Natural killer cell (primary cell): ENCODE results near the gene PCDH9. TPM values are rescaled to one million over a fixed set of nuclear protein-coding genes. Genes with fewer than 3 reads are reported as not detected.

ENCODE experiments used
- ATAC-seq, 3 donors: fragments of 150-1000 bp in 2 of 3; fragments of 200-7000 bp in 1 of 3; cut with Tn5 transposase; 1 replicate in 1 of 3; 2 replicates in 2 of 3; pipeline ENCODE4 v1.10.0; 2021; ENCODE audit warnings: mild to moderate bottlenecking in 2 of 3, moderate library complexity in 2 of 3
- DNase-seq, 2 donors: peaks; one replicate each; pipeline versions ENCODE4 v3.0.0 to v3.0.0-alpha.2; 2013 to 2021; ENCODE audit warnings: mixed read lengths in 1 of 2
- H3K27ac ChIP-seq: one replicate; pipeline ENCODE4 v1.5.1; 2013; ENCODE audit warnings: mild to moderate bottlenecking, low read length
- H3K27me3 ChIP-seq: one replicate; pipeline ENCODE4 v1.6.1; 2013; ENCODE audit warnings: low read length; ENCODE audit not compliant: control insufficient read depth, insufficient read depth
- H3K36me3 ChIP-seq: one replicate; pipeline ENCODE4 v1.6.1; 2013; ENCODE audit warnings: low read length; ENCODE audit not compliant: control insufficient read depth, insufficient read depth
- H3K4me1 ChIP-seq: one replicate; pipeline ENCODE4 v1.6.1; 2013; ENCODE audit warnings: low read length; ENCODE audit not compliant: control insufficient read depth, insufficient read depth
- H3K4me3 ChIP-seq: one replicate; pipeline ENCODE4 v1.5.1; 2013; ENCODE audit warnings: low read length
- H3K9me3 ChIP-seq: one replicate; pipeline ENCODE4 v1.6.1; 2013; ENCODE audit warnings: low read length; ENCODE audit not compliant: control insufficient read depth, insufficient read depth
- H3K27ac Mint-ChIP-seq, 2 donors: one replicate each; pipeline ENCODE4 v1.8.0; 2022; ENCODE audit warnings: mild to moderate bottlenecking in 2 of 2, mixed read lengths in 2 of 2, moderate library complexity in 1 of 2
- H3K27me3 Mint-ChIP-seq, 2 donors: one replicate each; pipeline ENCODE4 v1.8.0; 2022; ENCODE audit warnings: low read depth in 2 of 2, mixed read lengths in 2 of 2
- H3K36me3 Mint-ChIP-seq: one replicate; pipeline ENCODE4 v1.8.0; 2022; ENCODE audit warnings: mixed read lengths
- H3K4me1 Mint-ChIP-seq, 2 donors: one replicate each; pipeline ENCODE4 v1.8.0; 2022; ENCODE audit warnings: mixed read lengths in 2 of 2
- H3K4me3 Mint-ChIP-seq: one replicate; pipeline ENCODE4 v1.8.0; 2022; ENCODE audit warnings: mild to moderate bottlenecking, moderate library complexity, mixed read lengths
- H3K9me3 Mint-ChIP-seq, 2 donors: one replicate each; pipeline ENCODE4 v1.8.0; 2022; ENCODE audit warnings: mixed read lengths in 2 of 2
- WGBS: methylation state at CpG from one replicate; pipeline ENCODE4 v1.1.7; 2013; ENCODE audit warnings: missing lambda C conversion rate; ENCODE audit not compliant: insufficient coverage; 5-methylcytosine and 5-hydroxymethylcytosine counted together
- intact Hi-C: fragments of 100-400 bp; cut with micrococcal nuclease; formaldehyde crosslinking; loops from one replicate; pipeline ENCODE4 v1.14.2; 2022
- total RNA-seq, 4 donors: library from RNA; stranded (reverse); fragments of 120-200 nt in 1 of 4; gene quantifications; one replicate each; pipeline versions ENCODE4 v1.2.3 to v1.2.4, GENCODE V29; 2013 to 2022
- TF ChIP-seq, protein P1 (sequence below): fragments of 200-600 bp; IDR thresholded peaks from one replicate; pipeline ENCODE4 v1.8.0; 2022; ENCODE audit warnings: antibody characterized with exemption

The PCDH9 gene
- total RNA-seq, 3 donors from 2014 or later (not counting 1 experiment from before 2014, with no cell fraction given), result 0.43 to 1.5 (median 0.68) TPM

GRCh38 chr13:67183151-67183550 is 47.0 kb downstream of the PCDH9 start:
- WGBS, result no CpG with 5 or more reads among the region's 1 CpG
- ATAC-seq (no peak), DNase-seq (no peak)
- intact Hi-C loops, result no loop called here
- H3K9me3 Mint-ChIP-seq, result peaks cover 0 to 3% of the 10 kb centered on the region in 2 donors
- Histone ChIP-seq H3K4me3 (no peak overlapping the region), H3K9me3 (no peaks in the 10 kb centered on the region), H3K4me1 (no peaks in the 10 kb centered on the region), H3K27ac (no peak overlapping the region), H3K27me3 (no peaks in the 10 kb centered on the region), H3K36me3 (no peaks in the 10 kb centered on the region)
- no peaks in the 10 kb centered on the region for H3K36me3 Mint-ChIP-seq
- TF ChIP-seq, protein P1, sequence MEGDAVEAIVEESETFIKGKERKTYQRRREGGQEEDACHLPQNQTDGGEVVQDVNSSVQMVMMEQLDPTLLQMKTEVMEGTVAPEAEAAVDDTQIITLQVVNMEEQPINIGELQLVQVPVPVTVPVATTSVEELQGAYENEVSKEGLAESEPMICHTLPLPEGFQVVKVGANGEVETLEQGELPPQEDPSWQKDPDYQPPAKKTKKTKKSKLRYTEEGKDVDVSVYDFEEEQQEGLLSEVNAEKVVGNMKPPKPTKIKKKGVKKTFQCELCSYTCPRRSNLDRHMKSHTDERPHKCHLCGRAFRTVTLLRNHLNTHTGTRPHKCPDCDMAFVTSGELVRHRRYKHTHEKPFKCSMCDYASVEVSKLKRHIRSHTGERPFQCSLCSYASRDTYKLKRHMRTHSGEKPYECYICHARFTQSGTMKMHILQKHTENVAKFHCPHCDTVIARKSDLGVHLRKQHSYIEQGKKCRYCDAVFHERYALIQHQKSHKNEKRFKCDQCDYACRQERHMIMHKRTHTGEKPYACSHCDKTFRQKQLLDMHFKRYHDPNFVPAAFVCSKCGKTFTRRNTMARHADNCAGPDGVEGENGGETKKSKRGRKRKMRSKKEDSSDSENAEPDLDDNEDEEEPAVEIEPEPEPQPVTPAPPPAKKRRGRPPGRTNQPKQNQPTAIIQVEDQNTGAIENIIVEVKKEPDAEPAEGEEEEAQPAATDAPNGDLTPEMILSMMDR, result no peak
- H3K27me3 Mint-ChIP-seq, result no peaks in the 10 kb centered on the region
- H3K27ac Mint-ChIP-seq, result no peak overlapping the region
- no peak overlapping the region for H3K4me3 Mint-ChIP-seq
- no peaks in the 10 kb centered on the region for H3K4me1 Mint-ChIP-seq

DNA sequence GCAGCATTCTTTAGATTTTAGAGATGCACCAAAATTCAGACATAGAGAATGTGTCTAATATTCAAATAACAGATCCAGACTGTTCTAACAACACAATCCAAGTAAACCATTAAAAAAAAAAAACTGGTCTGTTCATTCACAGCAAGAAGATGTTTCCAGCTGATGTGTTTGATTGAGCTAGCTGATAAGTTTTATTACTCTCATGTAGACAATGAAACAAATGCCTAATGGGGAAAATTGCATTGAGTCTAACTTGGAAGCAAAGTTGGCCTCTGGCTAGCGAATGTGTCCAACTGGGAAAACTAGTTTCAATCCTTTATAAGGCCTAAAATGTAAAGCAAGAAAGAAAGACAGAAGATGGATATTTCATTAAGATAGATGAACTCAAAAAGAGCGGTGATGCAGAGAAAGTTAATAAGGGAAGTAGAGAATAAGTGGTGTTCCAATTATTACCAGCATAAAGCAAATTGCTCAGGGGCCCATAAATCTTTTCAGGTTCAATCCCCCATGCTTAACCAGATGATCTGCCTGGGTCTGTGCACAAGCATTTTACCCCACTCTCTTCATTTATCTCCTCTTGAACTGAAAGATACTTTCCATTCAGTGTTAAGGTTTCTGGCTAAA is 54.2 kb downstream of the PCDH9 start:
- Histone ChIP-seq H3K27ac (no peak overlapping the region), H3K9me3 (no peaks in the 10 kb centered on the region), H3K4me3 (no peak overlapping the region), H3K4me1 (no peaks in the 10 kb centered on the region), H3K36me3 (no peaks in the 10 kb centered on the region), H3K27me3 (no peaks in the 10 kb centered on the region)
- Mint-ChIP-seq H3K4me1 (no peaks in the 10 kb centered on the region), H3K27ac (no peak overlapping the region), H3K4me3 (no peak overlapping the region), H3K27me3 (no peaks in the 10 kb centered on the region), H3K36me3 (no peaks in the 10 kb centered on the region), H3K9me3 (peaks cover 0 to 8% of the 10 kb centered on the region in 2 donors)
- intact Hi-C loops, result no loop called here
- no peak for DNase-seq
- ATAC-seq, result no peak
- 86% methylated on average over 2 of the region's 2 CpGs for WGBS
- TF ChIP-seq, protein P1, result no peak

DNA sequence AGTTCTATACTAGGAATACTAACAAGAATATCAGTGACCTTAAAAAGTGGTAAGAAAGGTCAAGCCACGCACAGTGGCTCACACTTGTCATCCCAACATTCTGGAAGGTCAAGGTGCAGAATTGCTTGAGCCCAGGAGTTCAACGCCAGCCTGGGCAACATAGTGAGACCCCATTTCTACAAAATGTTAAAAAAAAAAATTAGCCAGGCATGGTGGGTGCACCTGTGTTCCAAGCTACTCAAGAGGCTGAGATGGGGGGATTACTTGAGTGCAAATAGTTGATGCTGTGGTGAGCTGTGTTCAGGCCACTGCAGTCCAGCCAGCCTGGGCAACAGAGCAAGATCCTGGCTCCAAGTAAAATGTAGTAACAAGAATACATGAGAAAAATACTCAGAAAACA is 61.8 kb downstream of the PCDH9 start:
- H3K27me3 Mint-ChIP-seq, result no peaks in the 10 kb centered on the region
- no peaks in the 10 kb centered on the region for H3K4me1 Mint-ChIP-seq

More for the DNA sequence above, 61.8 kb downstream of the PCDH9 start:
- TF ChIP-seq, protein P1, result no peak
- Histone ChIP-seq H3K9me3 (no peaks in the 10 kb centered on the region), H3K36me3 (no peaks in the 10 kb centered on the region), H3K4me1 (no peaks in the 10 kb centered on the region), H3K4me3 (no peak overlapping the region), H3K27ac (no peak overlapping the region), H3K27me3 (no peaks in the 10 kb centered on the region)
- H3K36me3 Mint-ChIP-seq, result no peaks in the 10 kb centered on the region
- intact Hi-C loops, result no loop called here
- peaks cover 0 to 2% of the 10 kb centered on the region in 2 donors for H3K9me3 Mint-ChIP-seq
- no peak overlapping the region for H3K27ac Mint-ChIP-seq
- DNase-seq (no peak), ATAC-seq (no peak)
- WGBS, result 45% methylated on average over 2 of the region's 2 CpGs
- no peak overlapping the region for H3K4me3 Mint-ChIP-seq
